ENCODE data around the gene WDR45B. TPM values are rescaled to one million over a fixed set of nuclear protein-coding genes. Genes with fewer than 3 reads are reported as not detected.

The WDR45B gene
- total and polyA plus RNA-seq, 2 donors (not counting 1 experiment from before 2014, with no cell fraction given) = 54.3 to 72.7 TPM

GRCh38 chr17:82616021-82616711 is 32.1 kb downstream of the WDR45B start:
- H3K9ac ChIP-seq (ENCODE audit: low read length) = no peak overlapping the region
- over 99% methylated on average over 19 of the region's 22 CpGs for WGBS (ENCODE audit: insufficient coverage)
- no peak overlapping the region for H3K4me2 ChIP-seq (replicated peaks; ENCODE audit: low read depth, low read length, poor library complexity, severe bottlenecking)
- H2AFZ ChIP-seq (ENCODE audit: insufficient read depth, low read depth, low read length, poor library complexity, severe bottlenecking) = no peak overlapping the region
- Mint-ChIP-seq H3K9me3 (ENCODE audit: insufficient read depth) (no peaks in the 10 kb centered on the region), H3K4me1 (no peaks in the 10 kb centered on the region), H3K4me3 (no peak overlapping the region), H3K27me3 (no peaks in the 10 kb centered on the region), H3K27ac (no peak overlapping the region)
- H3K27ac ChIP-seq (ENCODE audit: low read length in 2 of 2) = no peak overlapping the region
- ChIA-PET POLR2A (no interaction called here), CTCF (no interaction called here)
- no peaks in the 10 kb centered on the region for H3K4me1 ChIP-seq (ENCODE audit: control insufficient read depth in 2 of 2, insufficient read depth in 2 of 2, low read length in 2 of 2)
- TF ChIP-seq EZH2 (IDR thresholded peaks at IDR 0.05; ENCODE audit: borderline replicate concordance, insufficient read depth, low read depth, low read length, poor library complexity, severe bottlenecking) (no peak), CTCF (IDR thresholded peaks at IDR 0.05) (no peak)
- intact Hi-C loops (cut with micrococcal nuclease) = no loop called here
- no peak overlapping the region for H3K4me3 ChIP-seq (ENCODE audit: control extremely low read depth in 1 of 5, extremely low read depth in 1 of 5, insufficient read depth in 1 of 5, low read depth in 2 of 5, low read length in 4 of 5)
- no peaks in the 10 kb centered on the region for H3K79me2 ChIP-seq (ENCODE audit: control insufficient read depth, insufficient read depth, low read length)
- no peak for DNase-seq
- H3K36me3 ChIP-seq (replicated peaks in 1 of 2; ENCODE audit: control extremely low read depth in 1 of 2, control insufficient read depth in 1 of 2, extremely low read depth in 1 of 2, insufficient read depth in 2 of 2, low read length in 1 of 2) = peaks cover 0 to 64% of the 10 kb centered on the region in 2 experiments
- no peaks in the 10 kb centered on the region for H3K27me3 ChIP-seq (replicated peaks in 1 of 4; ENCODE audit: control extremely low read depth in 1 of 4, control insufficient read depth in 3 of 4, insufficient read depth in 4 of 4, low read length in 3 of 4)
- no peaks in the 10 kb centered on the region for H4K20me1 ChIP-seq (ENCODE audit: control insufficient read depth, insufficient read depth, low read length, poor library complexity, severe bottlenecking)
- ATAC-seq (ENCODE audit: low read depth) = no peak
- H3K9me3 ChIP-seq (ENCODE audit: control extremely low read depth in 1 of 3, control insufficient read depth in 2 of 3, insufficient read depth in 1 of 3, low read length in 2 of 3) = no peaks in the 10 kb centered on the region

GRCh38 chr17:82615084-82616020 is 32.9 kb downstream of the WDR45B start:
- no peaks in the 10 kb centered on the region for H3K79me2 ChIP-seq (ENCODE audit: control insufficient read depth, insufficient read depth, low read length)
- no peaks in the 10 kb centered on the region for H3K9me3 Mint-ChIP-seq (ENCODE audit: insufficient read depth)

More at GRCh38 chr17:82615084-82616020, 32.9 kb downstream of the WDR45B start:
- peaks cover 0 to 57% of the 10 kb centered on the region in 2 experiments for H3K36me3 ChIP-seq (replicated peaks in 1 of 2; ENCODE audit: control extremely low read depth in 1 of 2, control insufficient read depth in 1 of 2, extremely low read depth in 1 of 2, insufficient read depth in 2 of 2, low read length in 1 of 2)
- ATAC-seq (ENCODE audit: low read depth) = no peak
- no peaks in the 10 kb centered on the region for H3K27me3 ChIP-seq (replicated peaks in 1 of 4; ENCODE audit: control extremely low read depth in 1 of 4, control insufficient read depth in 3 of 4, insufficient read depth in 4 of 4, low read length in 3 of 4)
- TF ChIP-seq CTCF (IDR thresholded peaks at IDR 0.05) (no peak), EZH2 (IDR thresholded peaks at IDR 0.05; ENCODE audit: borderline replicate concordance, insufficient read depth, low read depth, low read length, poor library complexity, severe bottlenecking) (no peak)
- no peak overlapping the region for H3K4me3 Mint-ChIP-seq
- H4K20me1 ChIP-seq (ENCODE audit: control insufficient read depth, insufficient read depth, low read length, poor library complexity, severe bottlenecking) = no peaks in the 10 kb centered on the region
- intact Hi-C loops (cut with micrococcal nuclease) = no loop called here
- H3K4me3 ChIP-seq (ENCODE audit: control extremely low read depth in 1 of 5, extremely low read depth in 1 of 5, insufficient read depth in 1 of 5, low read depth in 2 of 5, low read length in 4 of 5) = no peak overlapping the region
- WGBS (ENCODE audit: insufficient coverage) = 96% methylated on average over 45 of the region's 45 CpGs
- H3K4me1 ChIP-seq (ENCODE audit: control insufficient read depth in 2 of 2, insufficient read depth in 2 of 2, low read length in 2 of 2) = no peaks in the 10 kb centered on the region
- H3K9me3 ChIP-seq (ENCODE audit: control extremely low read depth in 1 of 3, control insufficient read depth in 2 of 3, insufficient read depth in 1 of 3, low read length in 2 of 3) = no peaks in the 10 kb centered on the region
- no peaks in the 10 kb centered on the region for H3K4me1 Mint-ChIP-seq
- no peaks in the 10 kb centered on the region for H3K27me3 Mint-ChIP-seq
- no peak overlapping the region for H3K27ac ChIP-seq (ENCODE audit: low read length in 2 of 2)
- CTCF ChIA-PET = no interaction called here
- no peak overlapping the region for H3K27ac Mint-ChIP-seq
- H3K4me2 ChIP-seq (replicated peaks; ENCODE audit: low read depth, low read length, poor library complexity, severe bottlenecking) = no peak overlapping the region
- DNase-seq = no peak
- POLR2A ChIA-PET = no interaction called here
- no peak overlapping the region for H2AFZ ChIP-seq (ENCODE audit: insufficient read depth, low read depth, low read length, poor library complexity, severe bottlenecking)
- no peak overlapping the region for H3K9ac ChIP-seq (ENCODE audit: low read length)
